ENCODE data around the gene NUP85.

Gene NUP85

DNA sequence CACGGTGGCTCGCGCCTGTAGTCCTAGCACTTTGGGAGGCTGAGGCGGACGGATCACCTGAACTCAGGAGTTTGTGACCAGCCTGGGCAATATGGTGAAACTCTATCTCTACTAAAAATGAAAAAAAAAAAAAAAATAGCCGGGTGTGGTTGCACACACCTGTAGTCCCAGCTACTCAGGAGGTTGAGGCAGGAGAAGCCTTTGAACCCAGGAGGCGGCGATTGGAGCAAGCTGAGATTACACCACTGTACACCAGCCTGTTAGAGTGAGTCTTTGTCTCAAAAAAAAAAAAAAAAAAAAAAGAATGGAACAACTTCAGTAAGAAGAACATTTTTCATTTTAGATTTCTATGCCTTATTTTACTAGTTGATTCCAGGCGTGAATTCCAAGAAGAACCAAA, 2.7 kb downstream of the NUP85 start:
- H3K27ac ChIP-seq: no peak overlapping the region
- H3K4me3 ChIP-seq: no peak overlapping the region
- H3K9me3 ChIP-seq (ENCODE audit: low read depth, low read length): no peaks in the 10 kb centered on the region
- TF ChIP-seq EZH2 (IDR thresholded peaks at IDR 0.05): no peak
- TF ChIP-seq FOXP2 (optimal IDR thresholded peaks at IDR 0.05; ENCODE audit: control extremely low read depth, extremely low read length, insufficient read depth): no peak
- TF ChIP-seq POLR2AphosphoS5 (IDR thresholded peaks at IDR 0.05; ENCODE audit: borderline replicate concordance, low read depth, low read length): no peak
- peak overlapping the region; percentile 32 for H3K9ac ChIP-seq (ENCODE audit: insufficient read length)
- DNase-seq (ENCODE audit: low read depth, low spot score): no peak
- peaks cover 46% of the 10 kb centered on the region for H3K36me3 ChIP-seq (ENCODE audit: insufficient read depth, low read length)

DNA sequence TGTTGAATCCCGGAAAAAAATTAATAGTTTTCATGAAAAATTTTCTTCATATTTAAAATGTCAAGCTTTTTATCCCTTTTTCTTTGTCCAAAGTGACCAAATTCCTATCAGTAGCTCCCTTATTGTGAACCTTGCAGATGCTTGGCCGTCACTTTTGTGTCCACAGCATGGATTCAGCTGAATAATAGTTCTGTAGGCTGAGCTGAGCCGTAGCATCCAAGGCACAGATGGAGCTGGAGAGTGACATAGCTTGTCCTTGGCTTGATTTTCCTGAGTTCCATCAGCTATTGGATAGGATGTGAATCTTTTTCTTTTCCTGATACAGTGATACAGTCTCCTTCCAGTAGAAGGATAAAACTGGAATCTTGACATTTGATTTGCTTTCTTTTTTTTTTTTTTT, 3.6 kb downstream of the NUP85 start:
- TF ChIP-seq FOXP2 (optimal IDR thresholded peaks at IDR 0.05; ENCODE audit: control extremely low read depth, extremely low read length, insufficient read depth) (no peak), EZH2 (IDR thresholded peaks at IDR 0.05) (no peak)
- peak overlapping the region; percentile 15 for H3K9ac ChIP-seq (ENCODE audit: insufficient read length)
- H3K4me3 ChIP-seq: no peak overlapping the region
- no peaks in the 10 kb centered on the region for H3K9me3 ChIP-seq (ENCODE audit: low read depth, low read length)
- peaks cover 54% of the 10 kb centered on the region for H3K36me3 ChIP-seq (ENCODE audit: insufficient read depth, low read length)
- no peak for DNase-seq (ENCODE audit: low read depth, low spot score)
- H3K27ac ChIP-seq: no peak overlapping the region

DNA sequence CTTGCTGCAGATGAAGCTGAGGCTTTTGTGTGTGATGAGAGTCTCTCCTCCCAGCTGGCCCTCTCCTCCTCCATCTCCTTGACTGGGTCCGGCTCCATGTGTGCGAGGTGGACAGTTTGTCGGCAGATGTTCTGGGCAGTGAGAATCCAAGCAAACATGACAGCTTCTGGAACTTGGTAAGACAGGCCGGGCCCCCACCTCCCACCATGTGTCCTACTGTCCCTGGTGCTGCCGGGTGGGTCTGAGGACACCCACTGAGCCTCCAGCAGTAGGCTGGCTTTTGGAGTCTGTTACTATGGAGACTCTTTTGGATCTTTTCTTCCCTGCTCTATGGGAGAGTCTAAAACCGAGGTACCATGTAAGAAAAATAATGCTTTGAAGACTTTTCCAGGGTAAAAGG, 12.7 kb downstream of the NUP85 start:
- Histone ChIP-seq H3K4me3 (no peak overlapping the region), H3K9me3 (ENCODE audit: low read depth, low read length) (no peaks in the 10 kb centered on the region), H3K9ac (ENCODE audit: insufficient read length) (no peak overlapping the region), H3K36me3 (ENCODE audit: insufficient read depth, low read length) (peaks cover 68% of the 10 kb centered on the region), H3K27ac (no peak overlapping the region)
- no peak for DNase-seq (ENCODE audit: low read depth, low spot score)
- TF ChIP-seq POLR2AphosphoS5 (IDR thresholded peaks at IDR 0.05; ENCODE audit: borderline replicate concordance, low read depth, low read length): no peak
- no peak for TF ChIP-seq FOXP2 (optimal IDR thresholded peaks at IDR 0.05; ENCODE audit: control extremely low read depth, extremely low read length, insufficient read depth)
- no peak for TF ChIP-seq EZH2 (IDR thresholded peaks at IDR 0.05)

DNA sequence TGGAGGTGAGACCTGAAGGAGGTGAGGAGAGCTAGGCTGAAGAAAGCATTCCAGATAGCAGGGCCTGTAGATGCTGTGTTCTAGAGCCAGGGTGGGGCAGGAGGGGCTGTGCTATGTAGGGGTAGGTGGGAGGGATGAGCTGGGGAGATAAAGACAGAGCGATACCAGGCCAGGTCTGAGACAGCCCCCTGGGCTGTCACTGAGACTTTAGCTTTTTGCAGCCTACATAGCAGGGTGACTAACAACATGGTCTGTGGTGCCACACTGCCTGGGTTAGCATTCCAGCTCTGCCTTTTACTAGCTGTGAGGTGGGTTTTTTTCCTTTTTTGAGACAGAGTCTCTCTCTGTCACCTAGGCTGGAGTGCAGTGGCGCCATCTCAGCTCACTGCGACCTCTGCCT, 14.3 kb downstream of the NUP85 start:
- peaks cover 56% of the 10 kb centered on the region for H3K36me3 ChIP-seq (ENCODE audit: insufficient read depth, low read length)
- TF ChIP-seq FOXP2 (optimal IDR thresholded peaks at IDR 0.05; ENCODE audit: control extremely low read depth, extremely low read length, insufficient read depth) (no peak), EZH2 (IDR thresholded peaks at IDR 0.05) (no peak), POLR2AphosphoS5 (IDR thresholded peaks at IDR 0.05; ENCODE audit: borderline replicate concordance, low read depth, low read length) (no peak)

DNA sequence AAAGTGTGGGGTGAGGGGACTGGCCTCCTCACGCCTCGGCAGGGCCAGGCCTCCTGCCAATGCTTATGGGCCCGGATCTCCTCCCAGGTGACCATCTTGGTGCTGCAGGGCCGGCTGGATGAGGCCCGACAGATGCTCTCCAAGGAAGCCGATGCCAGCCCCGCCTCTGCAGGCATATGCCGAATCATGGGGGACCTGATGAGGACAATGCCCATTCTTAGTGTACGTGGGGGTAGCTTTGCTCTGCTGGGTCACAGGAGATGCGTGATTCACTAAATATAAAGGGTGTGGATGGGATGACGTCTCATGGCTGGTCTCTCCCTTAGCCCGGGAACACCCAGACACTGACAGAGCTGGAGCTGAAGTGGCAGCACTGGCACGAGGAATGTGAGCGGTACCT, 19.5 kb downstream of the NUP85 start:
- TF ChIP-seq POLR2AphosphoS5 (IDR thresholded peaks at IDR 0.05; ENCODE audit: borderline replicate concordance, low read depth, low read length) (no peak), EZH2 (IDR thresholded peaks at IDR 0.05) (no peak), FOXP2 (optimal IDR thresholded peaks at IDR 0.05; ENCODE audit: control extremely low read depth, extremely low read length, insufficient read depth) (no peak)
- H3K27ac ChIP-seq: no peak overlapping the region
- H3K9me3 ChIP-seq (ENCODE audit: low read depth, low read length): no peaks in the 10 kb centered on the region
- no peak for DNase-seq (ENCODE audit: low read depth, low spot score)
- H3K36me3 ChIP-seq (ENCODE audit: insufficient read depth, low read length): peaks cover 56% of the 10 kb centered on the region
- no peak overlapping the region for H3K9ac ChIP-seq (ENCODE audit: insufficient read length)
- H3K4me3 ChIP-seq: no peak overlapping the region

More for the DNA sequence above, 14.3 kb downstream of the NUP85 start:
- H3K27ac ChIP-seq: no peak overlapping the region
- no peaks in the 10 kb centered on the region for H3K9me3 ChIP-seq (ENCODE audit: low read depth, low read length)
- H3K4me3 ChIP-seq: no peak overlapping the region
- DNase-seq (ENCODE audit: low read depth, low spot score): no peak
- H3K9ac ChIP-seq (ENCODE audit: insufficient read length): no peak overlapping the region

DNA sequence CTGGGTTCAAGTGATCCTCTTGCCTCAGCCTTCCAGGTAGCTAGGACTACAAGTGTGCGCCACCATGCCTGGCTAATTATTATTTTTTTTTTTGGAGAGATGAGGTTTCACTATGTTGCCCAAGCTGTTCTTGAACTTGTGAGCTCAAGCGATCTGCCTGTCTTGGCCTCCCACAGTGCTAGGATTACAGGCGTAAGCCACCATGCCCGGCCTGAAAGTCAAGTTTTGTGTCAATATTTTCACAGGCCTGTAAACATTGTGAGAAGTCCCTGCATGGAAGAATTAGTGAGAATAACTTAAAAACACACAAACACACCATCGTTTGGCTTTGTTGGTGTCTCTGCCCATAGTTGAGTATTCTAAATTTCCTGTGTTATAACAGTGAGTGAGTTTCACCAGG, 22.2 kb downstream of the NUP85 start:
- Histone ChIP-seq H3K36me3 (ENCODE audit: insufficient read depth, low read length) (peaks cover 72% of the 10 kb centered on the region), H3K4me3 (no peak overlapping the region), H3K9me3 (ENCODE audit: low read depth, low read length) (no peaks in the 10 kb centered on the region), H3K27ac (no peak overlapping the region), H3K9ac (ENCODE audit: insufficient read length) (no peak overlapping the region)
- no peak for DNase-seq (ENCODE audit: low read depth, low spot score)
- TF ChIP-seq FOXP2 (optimal IDR thresholded peaks at IDR 0.05; ENCODE audit: control extremely low read depth, extremely low read length, insufficient read depth): no peak
- no peak for TF ChIP-seq POLR2AphosphoS5 (IDR thresholded peaks at IDR 0.05; ENCODE audit: borderline replicate concordance, low read depth, low read length)
- TF ChIP-seq EZH2 (IDR thresholded peaks at IDR 0.05): no peak

DNA sequence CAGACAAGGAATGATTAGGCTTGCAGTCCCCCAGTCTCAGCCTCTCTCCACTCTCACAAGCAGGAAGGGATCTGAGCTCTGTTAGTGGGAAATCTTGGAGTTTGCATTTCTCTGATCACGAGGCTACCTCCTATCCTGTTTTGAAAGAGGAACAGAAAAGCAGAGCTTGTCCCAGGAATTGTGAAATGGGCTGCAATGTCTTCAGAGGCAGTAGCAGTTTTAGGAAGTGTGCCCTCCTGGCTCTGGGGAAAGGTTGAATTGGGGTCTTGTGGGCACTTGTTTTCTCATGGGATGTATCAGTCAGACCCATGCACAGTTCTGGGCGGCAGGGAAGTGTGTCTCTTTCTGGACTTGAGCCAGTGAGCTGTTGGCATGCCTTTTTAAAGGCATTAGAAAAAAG, 22.8 kb downstream of the NUP85 start:
- TF ChIP-seq FOXP2 (optimal IDR thresholded peaks at IDR 0.05; ENCODE audit: control extremely low read depth, extremely low read length, insufficient read depth) (no peak), EZH2 (IDR thresholded peaks at IDR 0.05) (no peak)
- no peak for DNase-seq (ENCODE audit: low read depth, low spot score)
- Histone ChIP-seq H3K4me3 (no peak overlapping the region), H3K27ac (no peak overlapping the region), H3K9me3 (ENCODE audit: low read depth, low read length) (no peaks in the 10 kb centered on the region), H3K9ac (ENCODE audit: insufficient read length) (no peak overlapping the region), H3K36me3 (ENCODE audit: insufficient read depth, low read length) (peaks cover 74% of the 10 kb centered on the region)

DNA sequence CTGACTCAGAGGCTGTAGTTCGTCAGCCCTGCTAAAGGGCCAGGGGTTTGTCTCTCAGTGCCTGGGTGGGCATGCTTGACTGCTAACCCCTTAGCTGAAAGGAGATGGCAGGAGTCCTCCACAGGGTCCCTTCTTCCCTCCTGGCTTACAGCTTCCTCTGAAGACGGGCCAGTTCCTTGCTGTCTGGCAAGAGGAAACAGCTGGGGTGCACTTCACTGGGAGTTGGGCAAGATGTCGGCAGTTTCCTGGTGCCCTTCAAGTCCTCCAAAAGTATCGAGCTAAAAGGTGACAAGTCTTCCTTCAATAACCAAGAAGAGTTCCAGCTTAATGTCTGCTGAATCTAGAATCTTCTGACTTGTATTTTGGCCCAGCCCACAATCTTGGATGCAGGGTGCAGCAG, 23.4 kb downstream of the NUP85 start:
- Histone ChIP-seq H3K9ac (ENCODE audit: insufficient read length) (no peak overlapping the region), H3K27ac (no peak overlapping the region), H3K9me3 (ENCODE audit: low read depth, low read length) (no peaks in the 10 kb centered on the region), H3K4me3 (no peak overlapping the region), H3K36me3 (ENCODE audit: insufficient read depth, low read length) (peaks cover 74% of the 10 kb centered on the region)
- DNase-seq (ENCODE audit: low read depth, low spot score): no peak
- no peak for TF ChIP-seq EZH2 (IDR thresholded peaks at IDR 0.05)
- no peak for TF ChIP-seq POLR2AphosphoS5 (IDR thresholded peaks at IDR 0.05; ENCODE audit: borderline replicate concordance, low read depth, low read length)
- TF ChIP-seq FOXP2 (optimal IDR thresholded peaks at IDR 0.05; ENCODE audit: control extremely low read depth, extremely low read length, insufficient read depth): no peak

DNA sequence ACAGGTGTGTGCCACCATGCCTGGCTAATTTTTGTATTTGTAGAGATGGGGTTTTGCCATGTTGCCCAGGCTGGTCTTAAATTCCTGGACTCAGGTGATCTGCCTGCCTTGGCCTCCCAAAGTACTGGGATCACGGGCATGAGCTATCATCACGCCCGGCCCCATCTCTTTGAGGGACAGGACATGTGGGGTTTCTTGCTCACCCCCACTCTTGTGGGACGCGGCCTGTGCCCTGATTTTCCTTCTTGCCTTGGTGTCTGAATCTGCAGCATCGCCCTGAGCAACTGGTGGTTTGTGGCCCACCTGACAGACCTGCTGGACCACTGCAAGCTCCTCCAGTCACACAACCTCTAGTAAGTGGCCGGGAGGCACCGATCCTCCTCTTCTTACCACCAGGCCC, 25.6 kb downstream of the NUP85 start:
- TF ChIP-seq POLR2AphosphoS5 (IDR thresholded peaks at IDR 0.05; ENCODE audit: borderline replicate concordance, low read depth, low read length): no peak
- TF ChIP-seq EZH2 (IDR thresholded peaks at IDR 0.05): no peak
- no peak for TF ChIP-seq FOXP2 (optimal IDR thresholded peaks at IDR 0.05; ENCODE audit: control extremely low read depth, extremely low read length, insufficient read depth)
- Histone ChIP-seq H3K4me3 (no peak overlapping the region), H3K27ac (no peak overlapping the region), H3K9me3 (ENCODE audit: low read depth, low read length) (no peaks in the 10 kb centered on the region), H3K36me3 (ENCODE audit: insufficient read depth, low read length) (peaks cover 75% of the 10 kb centered on the region), H3K9ac (ENCODE audit: insufficient read length) (no peak overlapping the region)
- DNase-seq (ENCODE audit: low read depth, low spot score): no peak
